ENCODE measurements around the gene SLC38A10. TPM values are rescaled to one million over a fixed set of nuclear protein-coding genes. Genes with fewer than 3 reads are reported as not detected.

SLC38A10 gene
- 10 to 100 TPM; 22.9 to 40.5 TPM for polyA plus RNA-seq

GRCh38 chr17:81295031-81295675 lies at the start of gene SLC38A10:
TSS of gene SLC38A10 (minus strand) at chr17:81295307. CDS start at chr17:81294921, 386 bp downstream.
- Histone ChIP-seq H3K4me3 (ENCODE audit: low read depth in 1 of 2, low read length in 2 of 2) (peak within 1 kb of the TSS; percentile 78 to 94), H3K27ac (ENCODE audit: low read depth in 2 of 2, low read length in 1 of 2) (peak within 1 kb of the TSS; percentile 87 to 97), H3K27me3 (ENCODE audit: control insufficient read depth in 1 of 2, insufficient read depth in 2 of 2, low read length in 2 of 2) (no peaks in the 10 kb centered on the region), H3K36me3 (ENCODE audit: control insufficient read depth in 2 of 2, insufficient read depth in 2 of 2, low read length in 1 of 2) (peaks cover 0 to 4% of the 10 kb centered on the region in 2 donors), H3K4me1 (ENCODE audit: control insufficient read depth in 2 of 2, insufficient read depth in 2 of 2, low read length in 1 of 2) (peaks cover 3 to 10% of the 10 kb centered on the region in 2 donors), H3K9me3 (ENCODE audit: control insufficient read depth in 2 of 2, insufficient read depth in 1 of 2, low read depth in 1 of 2, low read length in 1 of 2) (no peaks in the 10 kb centered on the region)
- WGBS, 2 donors = 0 to 1% methylated on average over 46 to 59 of the region's 59 CpGs

GRCh38 chr17:81342269-81343070 lies 47.4 kb upstream of the SLC38A10 start:
- Histone ChIP-seq H3K9me3 (ENCODE audit: control insufficient read depth in 2 of 2, insufficient read depth in 1 of 2, low read depth in 1 of 2, low read length in 1 of 2) (no peaks in the 10 kb centered on the region), H3K4me3 (ENCODE audit: low read depth in 1 of 2, low read length in 2 of 2) (peak overlapping the region; percentile 73 to 87), H3K27me3 (ENCODE audit: control insufficient read depth in 1 of 2, insufficient read depth in 2 of 2, low read length in 2 of 2) (no peaks in the 10 kb centered on the region), H3K27ac (ENCODE audit: low read depth in 2 of 2, low read length in 1 of 2) (peak overlapping the region; percentile 96 to 99), H3K4me1 (ENCODE audit: control insufficient read depth in 2 of 2, insufficient read depth in 2 of 2, low read length in 1 of 2) (peaks cover 7 to 12% of the 10 kb centered on the region in 2 donors), H3K36me3 (ENCODE audit: control insufficient read depth in 2 of 2, insufficient read depth in 2 of 2, low read length in 1 of 2) (no peaks in the 10 kb centered on the region)
- WGBS, 2 donors = 7% methylated on average over 53 to 55 of the region's 55 CpGs

- peaks cover 10 to 19% of the 10 kb centered on the region in 2 donors for H3K4me1 ChIP-seq (ENCODE audit: control insufficient read depth in 2 of 2, insufficient read depth in 2 of 2, low read length in 1 of 2)
- peak overlapping the region; percentile 43 to 87 for H3K4me3 ChIP-seq (ENCODE audit: low read depth in 1 of 2, low read length in 2 of 2)
- WGBS, 2 donors = 6 to 9% methylated on average over 75 to 83 of the region's 83 CpGs
- H3K36me3 ChIP-seq (ENCODE audit: control insufficient read depth in 2 of 2, insufficient read depth in 2 of 2, low read length in 1 of 2) = no peaks in the 10 kb centered on the region
- peak overlapping the region; percentile 96 to 99 for H3K27ac ChIP-seq (ENCODE audit: low read depth in 2 of 2, low read length in 1 of 2)
- H3K9me3 ChIP-seq (ENCODE audit: control insufficient read depth in 2 of 2, insufficient read depth in 1 of 2, low read depth in 1 of 2, low read length in 1 of 2) = no peaks in the 10 kb centered on the region
- H3K27me3 ChIP-seq (ENCODE audit: control insufficient read depth in 1 of 2, insufficient read depth in 2 of 2, low read length in 2 of 2) = no peaks in the 10 kb centered on the region
Observed at GRCh38 chr17:81341516-81342268, 46.6 kb upstream of the SLC38A10 start.

GRCh38 chr17:81340607-81341515 lies 45.8 kb upstream of the SLC38A10 start:
- H3K27me3 ChIP-seq (ENCODE audit: control insufficient read depth in 1 of 2, insufficient read depth in 2 of 2, low read length in 2 of 2) = no peaks in the 10 kb centered on the region
- no peaks in the 10 kb centered on the region for H3K9me3 ChIP-seq (ENCODE audit: control insufficient read depth in 2 of 2, insufficient read depth in 1 of 2, low read depth in 1 of 2, low read length in 1 of 2)
- H3K36me3 ChIP-seq (ENCODE audit: control insufficient read depth in 2 of 2, insufficient read depth in 2 of 2, low read length in 1 of 2) = no peaks in the 10 kb centered on the region
- peak overlapping the region; percentile 43 to 87 for H3K4me3 ChIP-seq (ENCODE audit: low read depth in 1 of 2, low read length in 2 of 2)
- 15 to 16% methylated on average over 59 to 60 of the region's 60 CpGs for WGBS, 2 donors
- H3K27ac ChIP-seq (ENCODE audit: low read depth in 2 of 2, low read length in 1 of 2) = peak overlapping the region; percentile 96 to 99
- H3K4me1 ChIP-seq (ENCODE audit: control insufficient read depth in 2 of 2, insufficient read depth in 2 of 2, low read length in 1 of 2) = peaks cover 12 to 22% of the 10 kb centered on the region in 2 donors

- Histone ChIP-seq H3K36me3 (ENCODE audit: control insufficient read depth in 2 of 2, insufficient read depth in 2 of 2, low read length in 1 of 2) (no peaks in the 10 kb centered on the region), H3K27ac (ENCODE audit: low read depth in 2 of 2, low read length in 1 of 2) (peak overlapping the region in 1 of 2 donors; percentile 58), H3K4me3 (ENCODE audit: low read depth in 1 of 2, low read length in 2 of 2) (no peak overlapping the region), H3K27me3 (ENCODE audit: control insufficient read depth in 1 of 2, insufficient read depth in 2 of 2, low read length in 2 of 2) (no peaks in the 10 kb centered on the region), H3K4me1 (ENCODE audit: control insufficient read depth in 2 of 2, insufficient read depth in 2 of 2, low read length in 1 of 2) (peaks cover 16 to 29% of the 10 kb centered on the region in 2 donors), H3K9me3 (ENCODE audit: control insufficient read depth in 2 of 2, insufficient read depth in 1 of 2, low read depth in 1 of 2, low read length in 1 of 2) (no peaks in the 10 kb centered on the region)
- WGBS, 2 donors = 60 to 61% methylated on average over 10 to 11 of the region's 11 CpGs
Observed at GRCh38 chr17:81339534-81340296, 44.6 kb upstream of the SLC38A10 start.

GRCh38 chr17:81339191-81339533 lies 44.1 kb upstream of the SLC38A10 start:
- H3K4me1 ChIP-seq (ENCODE audit: control insufficient read depth in 2 of 2, insufficient read depth in 2 of 2, low read length in 1 of 2) = peaks cover 16 to 29% of the 10 kb centered on the region in 2 donors

GRCh38 chr17:81338274-81339190 lies 43.4 kb upstream of the SLC38A10 start:
- Histone ChIP-seq H3K27ac (ENCODE audit: low read depth in 2 of 2, low read length in 1 of 2) (peak overlapping the region; percentile 57 to 58), H3K27me3 (ENCODE audit: control insufficient read depth in 1 of 2, insufficient read depth in 2 of 2, low read length in 2 of 2) (no peaks in the 10 kb centered on the region), H3K9me3 (ENCODE audit: control insufficient read depth in 2 of 2, insufficient read depth in 1 of 2, low read depth in 1 of 2, low read length in 1 of 2) (no peaks in the 10 kb centered on the region), H3K4me1 (ENCODE audit: control insufficient read depth in 2 of 2, insufficient read depth in 2 of 2, low read length in 1 of 2) (peaks cover 16 to 29% of the 10 kb centered on the region in 2 donors), H3K36me3 (ENCODE audit: control insufficient read depth in 2 of 2, insufficient read depth in 2 of 2, low read length in 1 of 2) (no peaks in the 10 kb centered on the region), H3K4me3 (ENCODE audit: low read depth in 1 of 2, low read length in 2 of 2) (no peak overlapping the region)
- 54 to 56% methylated on average over 17 of the region's 17 CpGs for WGBS, 2 donors

More at GRCh38 chr17:81339191-81339533, 44.1 kb upstream of the SLC38A10 start:
- Histone ChIP-seq H3K36me3 (ENCODE audit: control insufficient read depth in 2 of 2, insufficient read depth in 2 of 2, low read length in 1 of 2) (no peaks in the 10 kb centered on the region), H3K27ac (ENCODE audit: low read depth in 2 of 2, low read length in 1 of 2) (peak overlapping the region; percentile 1 to 58), H3K27me3 (ENCODE audit: control insufficient read depth in 1 of 2, insufficient read depth in 2 of 2, low read length in 2 of 2) (no peaks in the 10 kb centered on the region), H3K4me3 (ENCODE audit: low read depth in 1 of 2, low read length in 2 of 2) (no peak overlapping the region), H3K9me3 (ENCODE audit: control insufficient read depth in 2 of 2, insufficient read depth in 1 of 2, low read depth in 1 of 2, low read length in 1 of 2) (no peaks in the 10 kb centered on the region)
- 40 to 49% methylated on average over 4 of the region's 4 CpGs for WGBS, 2 donors

GRCh38 chr17:81337476-81337879 lies 42.4 kb upstream of the SLC38A10 start:
- no peak overlapping the region for H3K27ac ChIP-seq (ENCODE audit: low read depth in 2 of 2, low read length in 1 of 2)

More at GRCh38 chr17:81337476-81337879, 42.4 kb upstream of the SLC38A10 start:
- Histone ChIP-seq H3K4me3 (ENCODE audit: low read depth in 1 of 2, low read length in 2 of 2) (no peak overlapping the region), H3K4me1 (ENCODE audit: control insufficient read depth in 2 of 2, insufficient read depth in 2 of 2, low read length in 1 of 2) (peaks cover 16 to 29% of the 10 kb centered on the region in 2 donors), H3K36me3 (ENCODE audit: control insufficient read depth in 2 of 2, insufficient read depth in 2 of 2, low read length in 1 of 2) (no peaks in the 10 kb centered on the region), H3K9me3 (ENCODE audit: control insufficient read depth in 2 of 2, insufficient read depth in 1 of 2, low read depth in 1 of 2, low read length in 1 of 2) (no peaks in the 10 kb centered on the region), H3K27me3 (ENCODE audit: control insufficient read depth in 1 of 2, insufficient read depth in 2 of 2, low read length in 2 of 2) (no peaks in the 10 kb centered on the region)
- 30 to 36% methylated on average over 12 to 14 of the region's 14 CpGs for WGBS, 2 donors

Measured in esophagus (tissue), 2 donors.